ENCODE results near the gene LTA. TPM values are rescaled to one million over a fixed set of nuclear protein-coding genes. Genes with fewer than 3 reads are reported as not detected.

LTA gene
- total RNA-seq, 4 donors from 2014 or later: 0.30 TPM; not detected in 3

- no peaks in the 10 kb centered on the region for H3K36me3 ChIP-seq
- H3K27ac ChIP-seq: no peak overlapping the region
- TF ChIP-seq POLR2A (IDR thresholded peaks at IDR 0.05): no peak
- TF ChIP-seq CTCF (IDR thresholded peaks at IDR 0.05): peak in 1 of 4 experiments; percentile 25
- intact Hi-C loops (cut with DNase I; ENCODE audit: low total_unique reads): loop anchor here (5.0 kb wide), 1 partner anchor 50 kb away; the partner anchor contains the start of genes ATP6V1G2 and NFKBIL1
- no peaks in the 10 kb centered on the region for H3K9me3 ChIP-seq
- H3K4me1 ChIP-seq: no peaks in the 10 kb centered on the region
- DNase-seq: no peak
- H3K27me3 ChIP-seq: no peaks in the 10 kb centered on the region
- no peak overlapping the region for H3K4me3 ChIP-seq
Measured at GRCh38 chr6:31597006-31597405, 24.9 kb downstream of the LTA start.

- no peaks in the 10 kb centered on the region for H3K9me3 ChIP-seq
- no peak overlapping the region for H3K4me3 ChIP-seq
- no peak for DNase-seq
- H3K36me3 ChIP-seq: no peaks in the 10 kb centered on the region
- intact Hi-C loops (cut with DNase I; ENCODE audit: low total_unique reads): no loop called here
- H3K27ac ChIP-seq: no peak overlapping the region
- no peaks in the 10 kb centered on the region for H3K27me3 ChIP-seq
- no peaks in the 10 kb centered on the region for H3K4me1 ChIP-seq
- no peak for TF ChIP-seq POLR2A (IDR thresholded peaks at IDR 0.05)
- TF ChIP-seq CTCF (IDR thresholded peaks at IDR 0.05): no peak
Measured at GRCh38 chr6:31607317-31607716, 35.2 kb downstream of the LTA start.

GRCh38 chr6:31609519-31610406, 37.7 kb downstream of the LTA start:
- intact Hi-C loops (cut with DNase I; ENCODE audit: low total_unique reads): no loop called here
- H3K4me3 ChIP-seq: no peak overlapping the region

GRCh38 chr6:31610968-31611367, 38.9 kb downstream of the LTA start:
- H3K27me3 ChIP-seq: no peaks in the 10 kb centered on the region
- no peaks in the 10 kb centered on the region for H3K9me3 ChIP-seq
- H3K4me1 ChIP-seq: no peaks in the 10 kb centered on the region
- no peaks in the 10 kb centered on the region for H3K36me3 ChIP-seq
- no peak overlapping the region for H3K27ac ChIP-seq
- H3K4me3 ChIP-seq: no peak overlapping the region
- TF ChIP-seq CTCF (IDR thresholded peaks at IDR 0.05): no peak
- TF ChIP-seq POLR2A (IDR thresholded peaks at IDR 0.05): no peak
- intact Hi-C loops (cut with DNase I; ENCODE audit: low total_unique reads): no loop called here
- DNase-seq: no peak

More at GRCh38 chr6:31609519-31610406, 37.7 kb downstream of the LTA start:
- DNase-seq: no peak
- Histone ChIP-seq H3K9me3 (no peaks in the 10 kb centered on the region), H3K36me3 (no peaks in the 10 kb centered on the region), H3K4me1 (no peaks in the 10 kb centered on the region), H3K27ac (no peak overlapping the region), H3K27me3 (no peaks in the 10 kb centered on the region)
- no peak for TF ChIP-seq POLR2A (IDR thresholded peaks at IDR 0.05)
- no peak for TF ChIP-seq CTCF (IDR thresholded peaks at IDR 0.05)

GRCh38 chr6:31614075-31614619, 42.1 kb downstream of the LTA start:
- intact Hi-C loops (cut with DNase I; ENCODE audit: low total_unique reads): no loop called here
- H3K36me3 ChIP-seq: no peaks in the 10 kb centered on the region
- no peaks in the 10 kb centered on the region for H3K27me3 ChIP-seq
- no peaks in the 10 kb centered on the region for H3K4me1 ChIP-seq
- H3K27ac ChIP-seq: no peak overlapping the region
- H3K4me3 ChIP-seq: no peak overlapping the region
- TF ChIP-seq POLR2A (IDR thresholded peaks at IDR 0.05): no peak
- TF ChIP-seq CTCF (IDR thresholded peaks at IDR 0.05): no peak
- H3K9me3 ChIP-seq: no peaks in the 10 kb centered on the region
- DNase-seq: no peak

Data from uterus (tissue), 4 donors.